Ovary (tissue), 3 donors: ENCODE results near the gene TOMM6.
A peak's percentile ranks its signal among the peaks of the same experiment; 100 is the strongest.

Source experiments
- CTCF ChIP-seq, 3 donors: fragments of 450-650 bp in 2 of 3; fragments of 200-600 bp in 1 of 3; IDR thresholded peaks; one replicate each; pipeline versions ENCODE4 v1.5.1 to v1.8.0; 2016 to 2022; ENCODE audit warnings: antibody characterized with exemption in 3 of 3, mild to moderate bottlenecking in 1 of 3
- EP300 ChIP-seq: sonication (generic); formaldehyde crosslinking; IDR thresholded peaks from one replicate; pipeline ENCODE4 v1.6.1; 2017; ENCODE audit warnings: antibody characterized with exemption
- POLR2A ChIP-seq: fragments of 450-650 bp; IDR thresholded peaks from one replicate; pipeline ENCODE4 v1.6.1; 2017; ENCODE audit warnings: antibody characterized with exemption, mild to moderate bottlenecking, moderate library complexity
- donor health status: DM: no; HTN: no; CAD: no.

GRCh38 chr6:41786451-41787218 is 859 bp upstream of the TOMM6 start:
- TF ChIP-seq CTCF (IDR thresholded peaks at IDR 0.05) = peak; percentile 79 to 89 (median 88)
- no peak for TF ChIP-seq EP300
- TF ChIP-seq POLR2A = peak; percentile 13
